B cell (primary cell): ENCODE data around the gene CRELD2. TPM values are rescaled to one million over a fixed set of nuclear protein-coding genes. Genes with fewer than 3 reads are reported as not detected.
A peak's percentile ranks its signal among the peaks of the same experiment; 100 is the strongest.

Source experiments
- ATAC-seq: fragments of 200-7000 bp; cut with Tn5 transposase; one replicate; pipeline ENCODE4 v1.10.0; 2021; ENCODE audit warnings: low read depth, mild to moderate bottlenecking, moderate number of reproducible peaks, moderate library complexity
- CTCF ChIA-PET: fragments of 350-600 bp; sonication (Branson Sonifier 250); formaldehyde crosslinking; loops from one replicate; lab custom pipeline; 2021; ENCODE audit warnings: antibody characterized with exemption, inconsistent platforms; lab: Charles Lee
- POLR2A ChIA-PET: fragments of 350-600 bp; sonication (Branson Sonifier 250); formaldehyde crosslinking; loops from one replicate; lab custom pipeline; 2021; ENCODE audit warnings: antibody characterized with exemption; lab: Charles Lee
- DNase-seq: peaks from one replicate; pipeline ENCODE4 v3.0.0; 2013
- H2AFZ ChIP-seq: 2 replicates; pipeline ENCODE4 v1.6.1; 2012; ENCODE audit warnings: mild to moderate bottlenecking, low read depth, low read length; ENCODE audit not compliant: insufficient read depth, poor library complexity, severe bottlenecking
- H3K27ac ChIP-seq, 2 donors: 1 replicate in 1 of 2; 2 replicates in 1 of 2; pipeline ENCODE4 v1.5.1; 2012 to 2013; ENCODE audit warnings: low read length in 2 of 2, mild to moderate bottlenecking in 2 of 2, moderate library complexity in 1 of 2
- H3K27me3 ChIP-seq, 4 experiments: fragments of 200-600 bp in 1 of 4; sonication (generic) in 1 of 4; replicated peaks in 1 of 4; 1 replicate in 2 of 4; 2 replicates in 2 of 4; pipeline versions ENCODE4 v1.6.1 to v1.7.0; 2013 to 2016; ENCODE audit warnings: low read length in 3 of 4, mild to moderate bottlenecking in 2 of 4, mixed read lengths in 1 of 4, moderate library complexity in 1 of 4; ENCODE audit not compliant: insufficient read depth in 4 of 4, control insufficient read depth in 3 of 4; ENCODE audit errors: control extremely low read depth in 1 of 4
- H3K36me3 ChIP-seq, 2 experiments: replicated peaks in 1 of 2; 1 replicate in 1 of 2; 2 replicates in 1 of 2; pipeline versions ENCODE4 v1.6.1 to v1.7.1; 2013; ENCODE audit warnings: low read length in 1 of 2; ENCODE audit not compliant: insufficient read depth in 2 of 2, control insufficient read depth in 1 of 2; ENCODE audit errors: control extremely low read depth in 1 of 2, extremely low read depth in 1 of 2
- H3K4me1 ChIP-seq, 2 donors: fragments of 200-600 bp in 1 of 2; sonication (generic) in 1 of 2; 1 replicate in 1 of 2; 2 replicates in 1 of 2; pipeline versions ENCODE4 v1.5.1 to v1.6.1; 2013 to 2017; ENCODE audit warnings: low read length in 2 of 2; ENCODE audit not compliant: control insufficient read depth in 2 of 2, insufficient read depth in 2 of 2
- H3K4me2 ChIP-seq: replicated peaks from 2 replicates; pipeline ENCODE3; 2012; ENCODE audit warnings: mild to moderate bottlenecking, low read depth, low read length; ENCODE audit not compliant: poor library complexity, severe bottlenecking
- H3K4me3 ChIP-seq, 5 experiments: fragments of 200-600 bp in 1 of 5; sonication (generic) in 1 of 5; 1 replicate in 3 of 5; 2 replicates in 2 of 5; pipeline versions ENCODE4 v1.5.1 to v1.7.0; 2011 to 2016; ENCODE audit warnings: low read length in 4 of 5, mild to moderate bottlenecking in 4 of 5, low read depth in 2 of 5, control low read depth in 1 of 5, moderate library complexity in 1 of 5; ENCODE audit not compliant: insufficient read depth in 1 of 5; ENCODE audit errors: control extremely low read depth in 1 of 5, extremely low read depth in 1 of 5
- H3K79me2 ChIP-seq: fragments of 200-600 bp; sonication (generic); one replicate; pipeline ENCODE4 v1.6.0; 2016; ENCODE audit warnings: low read length; ENCODE audit not compliant: control insufficient read depth, insufficient read depth
- H3K9ac ChIP-seq: fragments of 200-600 bp; sonication (generic); 2 replicates; pipeline ENCODE4 v1.6.1; 2017; ENCODE audit warnings: mild to moderate bottlenecking, low read length, moderate library complexity
- H3K9me3 ChIP-seq, 3 donors: one replicate each; pipeline versions ENCODE4 v1.6.1 to v1.7.1; 2013; ENCODE audit warnings: low read length in 2 of 3; ENCODE audit not compliant: control insufficient read depth in 2 of 3, insufficient read depth in 1 of 3; ENCODE audit errors: control extremely low read depth in 1 of 3
- H4K20me1 ChIP-seq: 2 replicates; pipeline ENCODE4 v1.6.0; 2012; ENCODE audit warnings: mild to moderate bottlenecking, low read length; ENCODE audit not compliant: insufficient read depth, control insufficient read depth, poor library complexity, severe bottlenecking
- H3K27ac Mint-ChIP-seq: one replicate; pipeline ENCODE4 v1.8.0; 2021; ENCODE audit warnings: mixed read lengths
- H3K27me3 Mint-ChIP-seq: one replicate; pipeline ENCODE4 v1.8.0; 2021; ENCODE audit warnings: mixed read lengths
- H3K4me1 Mint-ChIP-seq: one replicate; pipeline ENCODE4 v1.8.0; 2021; ENCODE audit warnings: mixed read lengths
- H3K4me3 Mint-ChIP-seq: one replicate; pipeline ENCODE4 v1.8.0; 2021; ENCODE audit warnings: mixed read lengths
- H3K9me3 Mint-ChIP-seq: one replicate; pipeline ENCODE4 v1.8.0; 2022; ENCODE audit warnings: mixed read lengths; ENCODE audit not compliant: insufficient read depth
- CTCF ChIP-seq: fragments of 200-600 bp; IDR thresholded peaks from one replicate; pipeline ENCODE4 v1.8.0; 2022; ENCODE audit warnings: antibody characterized with exemption, mild to moderate bottlenecking
- EZH2 ChIP-seq: IDR thresholded peaks from 2 replicates; pipeline ENCODE4 v1.6.1; 2012; ENCODE audit warnings: borderline replicate concordance, low read depth, mild to moderate bottlenecking, moderate library complexity, low read length; ENCODE audit not compliant: insufficient read depth, poor library complexity, severe bottlenecking
- WGBS: methylation state at CpG from one replicate; pipeline ENCODE4 v1.1.5; 2013; ENCODE audit warnings: missing lambda C conversion rate; ENCODE audit not compliant: insufficient coverage; 5-methylcytosine and 5-hydroxymethylcytosine counted together
- intact Hi-C: fragments of 100-400 bp; cut with micrococcal nuclease; formaldehyde crosslinking; loops from one replicate; pipeline ENCODE4 v1.10.0; 2022
- polyA plus RNA-seq: library from polyadenylated mRNA; depleted of rRNA; stranded (reverse); fragments of >200 nt; gene quantifications from 2 replicates; pipeline ENCODE4 v1.2.3, GENCODE V29; 2012
- total RNA-seq, 2 donors: library from RNA; stranded (reverse); fragments of 120-200 nt in 1 of 2; gene quantifications; 1 replicate in 1 of 2; 2 replicates in 1 of 2; pipeline versions ENCODE4 v1.2.3 to v1.2.4, GENCODE V29; 2013 to 2022

Gene CRELD2
- total and polyA plus RNA-seq, 2 donors (not counting 1 experiment from before 2014, with no cell fraction given): 35.9 to 41.9 TPM

GRCh38 chr22:49958931-49959781 lies 40.7 kb downstream of the CRELD2 start:
- ATAC-seq: no peak
- Mint-ChIP-seq H3K4me1 (peaks cover 27% of the 10 kb centered on the region), H3K9me3 (no peaks in the 10 kb centered on the region), H3K4me3 (peak overlapping the region; percentile 87), H3K27ac (peak overlapping the region; percentile 88), H3K27me3 (no peaks in the 10 kb centered on the region)
- Histone ChIP-seq H3K4me2 (peak overlapping the region; percentile 100), H2AFZ (no peak overlapping the region), H3K9ac (peak overlapping the region; percentile 73), H3K27me3 (no peaks in the 10 kb centered on the region), H3K27ac (peak overlapping the region; percentile 74 to 93), H3K79me2 (peaks cover 27% of the 10 kb centered on the region), H4K20me1 (peaks cover 31% of the 10 kb centered on the region), H3K4me3 (peak overlapping the region; percentile 43 to 88 (median 77)), H3K4me1 (peaks cover 21 to 34% of the 10 kb centered on the region in 2 donors), H3K9me3 (no peaks in the 10 kb centered on the region), H3K36me3 (peaks cover 0 to 21% of the 10 kb centered on the region in 2 experiments)
- WGBS: 61% methylated on average over 27 of the region's 29 CpGs
- no peak for DNase-seq
- intact Hi-C loops: no loop called here
- TF ChIP-seq CTCF (no peak), EZH2 (no peak)
- POLR2A ChIA-PET: interaction anchor here (0.9 to 5.7 kb wide), 6 partner anchors 12 to 29 kb away, joined by 3 to 94 read pairs (median 26); no protein-coding TSS in a partner anchor
- CTCF ChIA-PET: interaction anchor here (0.8 to 5.9 kb wide), 4 partner anchors 13 to 71 kb away, joined by 5 to 60 read pairs (median 12); no protein-coding TSS in a partner anchor
